OCI-LY1 (cell line): ENCODE data around the gene GPR75.

ENCODE experiments used
- EZH2 ChIP-seq: fragments of 200-600 bp; sonication (generic), shearing (Covaris generic); IDR thresholded peaks from 2 replicates; pipeline ENCODE4 v1.8.0; 2017; ENCODE audit warnings: borderline replicate concordance, mixed run types, mild to moderate bottlenecking, antibody characterized with exemption, low read length, moderate library complexity, mixed read lengths
- TF ChIP-seq, protein P1 (sequence below): fragments of 200-600 bp; sonication (generic), shearing (Covaris generic); IDR thresholded peaks from 2 replicates; pipeline ENCODE4 v1.5.1; 2017; ENCODE audit warnings: mild to moderate bottlenecking, antibody characterized with exemption, low read length, moderate library complexity, mixed read lengths

DNA sequence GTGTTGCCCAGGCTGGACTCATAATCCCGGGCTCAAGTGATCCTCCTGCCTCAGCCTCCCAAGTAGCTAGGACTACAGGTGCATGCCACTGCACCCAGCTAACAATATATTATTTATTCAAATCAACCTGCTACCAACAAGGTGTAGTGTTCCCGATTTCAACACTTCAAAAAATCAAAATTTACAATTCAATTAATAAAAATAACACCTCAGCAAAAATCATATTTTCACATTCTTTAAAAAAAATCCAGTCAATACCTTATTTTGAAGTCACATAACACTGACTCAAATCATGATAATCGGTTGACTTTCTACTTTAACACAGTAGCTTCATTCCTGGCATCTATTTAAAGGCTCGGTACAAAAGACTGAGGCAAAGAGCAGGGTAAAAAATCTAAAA, 7.2 kb downstream of the GPR75 start:
- TF ChIP-seq, protein P1, sequence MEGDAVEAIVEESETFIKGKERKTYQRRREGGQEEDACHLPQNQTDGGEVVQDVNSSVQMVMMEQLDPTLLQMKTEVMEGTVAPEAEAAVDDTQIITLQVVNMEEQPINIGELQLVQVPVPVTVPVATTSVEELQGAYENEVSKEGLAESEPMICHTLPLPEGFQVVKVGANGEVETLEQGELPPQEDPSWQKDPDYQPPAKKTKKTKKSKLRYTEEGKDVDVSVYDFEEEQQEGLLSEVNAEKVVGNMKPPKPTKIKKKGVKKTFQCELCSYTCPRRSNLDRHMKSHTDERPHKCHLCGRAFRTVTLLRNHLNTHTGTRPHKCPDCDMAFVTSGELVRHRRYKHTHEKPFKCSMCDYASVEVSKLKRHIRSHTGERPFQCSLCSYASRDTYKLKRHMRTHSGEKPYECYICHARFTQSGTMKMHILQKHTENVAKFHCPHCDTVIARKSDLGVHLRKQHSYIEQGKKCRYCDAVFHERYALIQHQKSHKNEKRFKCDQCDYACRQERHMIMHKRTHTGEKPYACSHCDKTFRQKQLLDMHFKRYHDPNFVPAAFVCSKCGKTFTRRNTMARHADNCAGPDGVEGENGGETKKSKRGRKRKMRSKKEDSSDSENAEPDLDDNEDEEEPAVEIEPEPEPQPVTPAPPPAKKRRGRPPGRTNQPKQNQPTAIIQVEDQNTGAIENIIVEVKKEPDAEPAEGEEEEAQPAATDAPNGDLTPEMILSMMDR = no peak
- no peak for TF ChIP-seq EZH2
